Esophagus squamous epithelium (tissue), 5 donors: ENCODE results near the gene PHACTR3. TPM values are rescaled to one million over a fixed set of nuclear protein-coding genes. Genes with fewer than 3 reads are reported as not detected.

ENCODE experiments used
- DNase-seq: peaks from one replicate; lab custom pipeline; 2025; lab: John Stamatoyannopoulos, UW
- H3K27ac ChIP-seq, 4 donors: fragments of 200-600 bp; sonication (generic); one replicate each; pipeline ENCODE4 v1.5.1; 2016 to 2019; ENCODE audit warnings: mild to moderate bottlenecking in 1 of 4
- H3K27me3 ChIP-seq, 4 donors: fragments of 200-600 bp; sonication (generic); 1 replicate in 3 of 4; 2 replicates in 1 of 4; pipeline versions ENCODE4 v1.5.1 to v1.6.0; 2017 to 2021; ENCODE audit warnings: antibody characterized with exemption in 1 of 4
- H3K36me3 ChIP-seq, 3 donors: fragments of 200-600 bp; sonication (generic); one replicate each; pipeline ENCODE4 v1.5.1; 2016 to 2019
- H3K4me1 ChIP-seq, 3 donors: fragments of 200-600 bp; sonication (generic); one replicate each; pipeline ENCODE4 v1.5.1; 2017 to 2019
- H3K4me3 ChIP-seq, 4 donors: fragments of 200-600 bp; sonication (generic); 1 replicate in 3 of 4; 2 replicates in 1 of 4; pipeline ENCODE4 v1.5.1; 2016 to 2019; ENCODE audit warnings: mild to moderate bottlenecking in 2 of 4, moderate library complexity in 1 of 4
- H3K9me3 ChIP-seq, 3 donors: fragments of 200-600 bp; sonication (generic); one replicate each; pipeline ENCODE4 v1.5.1; 2016 to 2019
- CTCF ChIP-seq, 6 experiments: fragments of 450-650 bp in 4 of 6; fragments of 200-600 bp in 2 of 6; sonication (generic) in 2 of 6; IDR thresholded peaks; one replicate each; pipeline ENCODE4 v1.5.1; 2016 to 2019; ENCODE audit warnings: antibody characterized with exemption in 6 of 6, mild to moderate bottlenecking in 4 of 6, moderate library complexity in 4 of 6
- POLR2A ChIP-seq, 4 donors: fragments of 450-650 bp; IDR thresholded peaks; one replicate each; pipeline ENCODE4 v1.6.1; 2017; ENCODE audit warnings: antibody characterized with exemption in 4 of 4, mild to moderate bottlenecking in 4 of 4, moderate library complexity in 3 of 4
- WGBS, 2 donors: methylation state at CpG; one replicate each; pipeline ENCODE4 v1.1.5; 2018; 5-methylcytosine and 5-hydroxymethylcytosine counted together
- intact Hi-C: fragments of 100-400 bp; cut with DNase I; formaldehyde crosslinking; loops from one replicate; pipeline ENCODE4 v1.15.0; 2022
- total RNA-seq, 4 donors: library from RNA; depleted of rRNA; stranded (reverse); fragments of >200 nt; gene quantifications; one replicate each; pipeline ENCODE4 v1.1.0, GENCODE V29; 2016
- donor health status: DM: yes; HTN: yes; CAD: no.

PHACTR3 gene
- total RNA-seq, 4 donors from 2014 or later = 0.13 to 2.5 (median 0.32) TPM

GRCh38 chr20:59652381-59652780 lies 48.0 kb downstream of the PHACTR3 start:
- Histone ChIP-seq H3K4me3 (no peak overlapping the region), H3K27me3 (no peaks in the 10 kb centered on the region), H3K9me3 (peaks cover 0 to 7% (median 7%) of the 10 kb centered on the region in 3 donors), H3K27ac (no peak overlapping the region), H3K36me3 (no peaks in the 10 kb centered on the region), H3K4me1 (no peaks in the 10 kb centered on the region)
- WGBS, 2 donors = 34 to 52% methylated on average over 2 of the region's 2 CpGs
- intact Hi-C loops = no loop called here
- TF ChIP-seq CTCF (IDR thresholded peaks at IDR 0.05) = no peak
- TF ChIP-seq POLR2A (IDR thresholded peaks at IDR 0.05) = no peak
- DNase-seq = no peak

- Histone ChIP-seq H3K4me1 (no peaks in the 10 kb centered on the region), H3K9me3 (peaks cover 0 to 30% (median 7%) of the 10 kb centered on the region in 3 donors), H3K36me3 (no peaks in the 10 kb centered on the region), H3K4me3 (no peak overlapping the region), H3K27me3 (peaks cover 0 to 6% (median 0%) of the 10 kb centered on the region in 4 donors), H3K27ac (no peak overlapping the region)
- no peak for DNase-seq
- intact Hi-C loops = no loop called here
- TF ChIP-seq POLR2A (IDR thresholded peaks at IDR 0.05) (no peak), CTCF (IDR thresholded peaks at IDR 0.05) (no peak)
These were observed 52.1 kb downstream of the PHACTR3 start for GRCh38 chr20:59656417-59656816.

GRCh38 chr20:59657459-59658046 lies 53.2 kb downstream of the PHACTR3 start:
- H3K27ac ChIP-seq = no peak overlapping the region
- no peak overlapping the region for H3K4me3 ChIP-seq
- DNase-seq = no peak
- WGBS, 2 donors = 47 to 100% methylated on average over 1 of the region's 1 CpG
- intact Hi-C loops = no loop called here
- peaks cover 0 to 17% (median 0%) of the 10 kb centered on the region in 4 donors for H3K27me3 ChIP-seq
- no peaks in the 10 kb centered on the region for H3K4me1 ChIP-seq
- H3K36me3 ChIP-seq = no peaks in the 10 kb centered on the region
- TF ChIP-seq POLR2A (IDR thresholded peaks at IDR 0.05) (no peak), CTCF (IDR thresholded peaks at IDR 0.05) (no peak)
- peaks cover 0 to 30% (median 7%) of the 10 kb centered on the region in 3 donors for H3K9me3 ChIP-seq

- no peaks in the 10 kb centered on the region for H3K36me3 ChIP-seq
- intact Hi-C loops = no loop called here
- H3K27ac ChIP-seq = no peak overlapping the region
- no peak for TF ChIP-seq POLR2A (IDR thresholded peaks at IDR 0.05)
- TF ChIP-seq CTCF (IDR thresholded peaks at IDR 0.05) = no peak
- H3K27me3 ChIP-seq = peaks cover 0 to 21% (median 0%) of the 10 kb centered on the region in 4 donors
- 70% methylated on average over 2 of the region's 2 CpGs; no CpG with 5 or more reads in 1 of the 2 donors for WGBS, 2 donors
- H3K9me3 ChIP-seq = peaks cover 0 to 30% (median 7%) of the 10 kb centered on the region in 3 donors
- DNase-seq = no peak
- no peak overlapping the region for H3K4me3 ChIP-seq
- H3K4me1 ChIP-seq = no peaks in the 10 kb centered on the region
These were observed 56.1 kb downstream of the PHACTR3 start for GRCh38 chr20:59660471-59660870.

- H3K36me3 ChIP-seq = no peaks in the 10 kb centered on the region
- no peak overlapping the region for H3K27ac ChIP-seq
- DNase-seq = no peak
- peaks cover 0 to 30% (median 7%) of the 10 kb centered on the region in 3 donors for H3K9me3 ChIP-seq
- WGBS, 2 donors = 41 to 57% methylated on average over 8 of the region's 8 CpGs
- TF ChIP-seq POLR2A (IDR thresholded peaks at IDR 0.05) = no peak
- no peak for TF ChIP-seq CTCF (IDR thresholded peaks at IDR 0.05)
- H3K4me3 ChIP-seq = no peak overlapping the region
- intact Hi-C loops = no loop called here
- no peaks in the 10 kb centered on the region for H3K4me1 ChIP-seq
- peaks cover 0 to 21% (median 0%) of the 10 kb centered on the region in 4 donors for H3K27me3 ChIP-seq
These were observed 56.8 kb downstream of the PHACTR3 start for GRCh38 chr20:59661153-59661552.
